AG04450 (cell line): ENCODE results near the gene ATP6V0B. TPM values are rescaled to one million over a fixed set of nuclear protein-coding genes. Genes with fewer than 3 reads are reported as not detected.

Source experiments
- CTCF ChIA-PET: fragments of 300-600, 350-600 bp; formaldehyde crosslinking; extraction: SDS; loops from one replicate; lab custom pipeline; 2022; ENCODE audit warnings: antibody characterized with exemption, inconsistent platforms; lab: Charles Lee
- POLR2A ChIA-PET: fragments of 350-600 bp; formaldehyde crosslinking; extraction: SDS; loops from one replicate; lab custom pipeline; 2021; ENCODE audit warnings: antibody characterized with exemption, inconsistent platforms; lab: Yijun Ruan, JAX
- DNase-seq: peaks from one replicate; pipeline ENCODE4 v3.0.0-alpha.2; 2011; ENCODE audit warnings: low read depth, low spot score
- H3K27ac ChIP-seq: one replicate; pipeline ENCODE4 v1.5.1; 2012; ENCODE audit warnings: low read depth, low read length, control low read depth
- H3K27me3 ChIP-seq: one replicate; pipeline ENCODE4 v1.6.0; 2012; ENCODE audit warnings: low read length; ENCODE audit not compliant: control insufficient read depth, insufficient read depth
- H3K4me3 ChIP-seq: 2 replicates; pipeline ENCODE4 v1.5.1; 2011; ENCODE audit warnings: mild to moderate bottlenecking, low read depth, low read length, control low read depth
- H3K9me3 ChIP-seq: 2 replicates; pipeline ENCODE4 v1.5.1; 2012; ENCODE audit warnings: low read length; ENCODE audit not compliant: control insufficient read depth, insufficient read depth
- CTCF ChIP-seq: IDR thresholded peaks from 2 replicates; pipeline ENCODE4 v1.5.1; 2011; ENCODE audit warnings: low read depth, low read length, control low read depth, inconsistent platforms
- polyA plus RNA-seq: library from polyadenylated mRNA; depleted of rRNA; stranded (reverse); fragments of >200 nt; gene quantifications from 2 replicates; pipeline ENCODE4 v1.2.3, GENCODE V29; 2011

The ATP6V0B gene
- polyA plus RNA-seq, 1 experiment = 130 TPM

- no peak for DNase-seq
Measured at GRCh38 chr1:44015206-44015605, 40.4 kb downstream of the ATP6V0B start.

GRCh38 chr1:44016041-44016889 lies 41.5 kb downstream of the ATP6V0B start:
- H3K9me3 ChIP-seq = no peaks in the 10 kb centered on the region; the same call in 1 of the 2 replicates
- H3K4me3 ChIP-seq = no peak overlapping the region
- ChIA-PET CTCF (interaction anchor here (2.0 to 10.7 kb wide), 2 partner anchors 11 to 32 kb away, joined by 6 to 78 read pairs; no protein-coding TSS in a partner anchor), POLR2A (no interaction called here)
- no peak for DNase-seq
- no peaks in the 10 kb centered on the region for H3K27me3 ChIP-seq
- no peak overlapping the region for H3K27ac ChIP-seq
- no peak for TF ChIP-seq CTCF

More at GRCh38 chr1:44015206-44015605, 40.4 kb downstream of the ATP6V0B start:
- no peak for TF ChIP-seq CTCF
- Histone ChIP-seq H3K27ac (no peak overlapping the region), H3K9me3 (no peaks in the 10 kb centered on the region; the same call in 1 of the 2 replicates), H3K27me3 (no peaks in the 10 kb centered on the region), H3K4me3 (no peak overlapping the region)
- POLR2A ChIA-PET = no interaction called here
- CTCF ChIA-PET = interaction anchor here (0.7 to 10.7 kb wide), 4 partner anchors 9 to 202 kb away, joined by 3 to 78 read pairs (median 6); no protein-coding TSS in a partner anchor

DNA sequence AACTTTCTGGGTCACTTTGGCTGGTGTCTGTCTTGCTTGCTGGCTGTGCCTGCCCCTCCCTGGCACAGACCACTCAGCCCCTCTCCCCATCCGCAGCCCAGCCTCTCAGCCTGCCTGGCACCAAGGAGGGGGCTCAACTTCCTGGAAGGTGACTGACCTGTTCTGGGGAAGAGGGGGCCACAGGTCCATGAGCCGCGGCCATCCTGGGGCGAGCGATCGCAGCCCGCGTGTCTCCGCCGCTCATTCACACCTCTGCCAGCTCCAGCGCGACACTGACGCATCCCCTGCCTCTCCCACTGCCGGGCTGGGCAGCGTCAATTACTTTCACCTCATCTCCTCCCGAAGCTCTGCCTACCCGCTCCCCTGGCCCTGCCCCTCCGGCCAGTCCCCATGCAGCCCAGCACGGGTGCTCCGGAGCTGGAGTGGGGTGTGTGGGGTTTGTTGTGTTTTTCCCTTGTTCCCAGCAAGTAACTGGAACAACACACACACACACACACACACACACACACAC lies 42.2 kb downstream of the ATP6V0B start:
- Histone ChIP-seq H3K9me3 (no peaks in the 10 kb centered on the region; the same call in 1 of the 2 replicates), H3K4me3 (no peak overlapping the region), H3K27me3 (no peaks in the 10 kb centered on the region), H3K27ac (no peak overlapping the region)
- ChIA-PET CTCF (interaction anchor here (10.7 kb wide), 1 partner anchor 11 kb away, joined by 78 read pairs; no protein-coding TSS in a partner anchor), POLR2A (no interaction called here)
- no peak for DNase-seq
- TF ChIP-seq CTCF = no peak

- ChIA-PET POLR2A (interaction anchor here (0.6 kb wide), 1 partner anchor 11 kb away, joined by 3 read pairs; no protein-coding TSS in a partner anchor), CTCF (interaction anchor here (10.7 kb wide), 1 partner anchor 14 kb away, joined by 78 read pairs; no protein-coding TSS in a partner anchor)
- H3K4me3 ChIP-seq = no peak overlapping the region
- H3K27me3 ChIP-seq = no peaks in the 10 kb centered on the region
- no peak overlapping the region for H3K27ac ChIP-seq
- no peak for DNase-seq
- TF ChIP-seq CTCF = no peak
- no peaks in the 10 kb centered on the region; the same call in 1 of the 2 replicates for H3K9me3 ChIP-seq
Measured at GRCh38 chr1:44019466-44019948, 44.7 kb downstream of the ATP6V0B start.
